Spinal cord (tissue), 10 donors: ENCODE measurements around the gene TMPRSS11B. TPM values are rescaled to one million over a fixed set of nuclear protein-coding genes. Genes with fewer than 3 reads are reported as not detected.
A peak's percentile ranks its signal among the peaks of the same experiment; 100 is the strongest.

Experiments
- DNase-seq, 6 donors: peaks; one replicate each; pipeline versions ENCODE4 v3.0.0 to v3.0.0-alpha.2; 2013 to 2015; ENCODE audit warnings: low spot score in 6 of 6, low read depth in 4 of 6
- H3K27ac ChIP-seq: one replicate; pipeline ENCODE4 v1.5.1; 2013; ENCODE audit warnings: low read depth, low read length, control low read depth
- H3K27me3 ChIP-seq: one replicate; pipeline ENCODE4 v1.6.1; 2013; ENCODE audit warnings: low read length; ENCODE audit not compliant: control insufficient read depth, insufficient read depth
- H3K36me3 ChIP-seq: one replicate; pipeline ENCODE4 v1.6.1; 2013; ENCODE audit warnings: low read length; ENCODE audit not compliant: control insufficient read depth, insufficient read depth
- H3K4me1 ChIP-seq: one replicate; pipeline ENCODE4 v1.6.1; 2013; ENCODE audit warnings: low read length; ENCODE audit not compliant: control insufficient read depth, insufficient read depth
- H3K4me3 ChIP-seq: one replicate; pipeline ENCODE4 v1.5.1; 2013; ENCODE audit warnings: low read depth, low read length, control low read depth
- H3K9me3 ChIP-seq: one replicate; pipeline ENCODE4 v1.6.1; 2013; ENCODE audit warnings: low read length; ENCODE audit not compliant: control insufficient read depth, insufficient read depth
- WGBS: methylation state at CpG from one replicate; pipeline ENCODE4 v1.1.5; 2013; ENCODE audit warnings: missing lambda C conversion rate; ENCODE audit not compliant: insufficient coverage; 5-methylcytosine and 5-hydroxymethylcytosine counted together
- polyA plus RNA-seq, 2 donors: library from polyadenylated mRNA; unstranded; fragments of 120-200 nt; gene quantifications; one replicate each; pipeline ENCODE4 v1.2.1, GENCODE V29; 2013; ENCODE audit not compliant: insufficient read length in 2 of 2
- total RNA-seq, 2 donors: library from RNA; depleted of rRNA in 1 of 2; stranded (reverse); fragments of 120-200 nt in 1 of 2; fragments of >200 nt in 1 of 2; gene quantifications; one replicate each; pipeline versions ENCODE4 v1.2.3 to v1.2.4, GENCODE V29; 2013 to 2014
- donor health status: healthy.

The TMPRSS11B gene
- total and polyA plus RNA-seq, 4 donors: 0.06 TPM; not detected in 3

DNA sequence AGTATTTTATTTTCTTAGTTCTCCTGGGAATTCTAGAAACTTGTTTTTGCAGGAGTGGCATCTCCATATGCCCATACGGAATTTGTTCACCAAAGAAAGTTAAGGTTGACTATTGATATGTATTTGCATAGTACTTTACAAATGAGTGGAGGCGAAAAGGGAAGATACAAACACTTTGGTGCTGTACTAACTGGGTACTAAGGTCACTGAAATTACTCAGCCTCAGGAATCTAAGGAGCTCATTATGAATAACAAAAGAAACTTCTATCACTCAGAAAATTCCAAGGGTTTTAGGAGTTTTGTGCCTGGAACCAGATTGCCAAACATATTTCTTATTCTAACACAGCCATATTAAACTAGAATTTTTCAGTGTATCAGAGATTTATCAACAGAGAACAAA lies 27.4 kb upstream of the TMPRSS11B start:
- WGBS: no CpG with 5 or more reads among the region's 2 CpGs
- Histone ChIP-seq H3K9me3 (no peaks in the 10 kb centered on the region), H3K36me3 (no peaks in the 10 kb centered on the region), H3K27me3 (no peaks in the 10 kb centered on the region), H3K27ac (no peak overlapping the region), H3K4me1 (no peaks in the 10 kb centered on the region), H3K4me3 (no peak overlapping the region)
- no peak for DNase-seq

DNA sequence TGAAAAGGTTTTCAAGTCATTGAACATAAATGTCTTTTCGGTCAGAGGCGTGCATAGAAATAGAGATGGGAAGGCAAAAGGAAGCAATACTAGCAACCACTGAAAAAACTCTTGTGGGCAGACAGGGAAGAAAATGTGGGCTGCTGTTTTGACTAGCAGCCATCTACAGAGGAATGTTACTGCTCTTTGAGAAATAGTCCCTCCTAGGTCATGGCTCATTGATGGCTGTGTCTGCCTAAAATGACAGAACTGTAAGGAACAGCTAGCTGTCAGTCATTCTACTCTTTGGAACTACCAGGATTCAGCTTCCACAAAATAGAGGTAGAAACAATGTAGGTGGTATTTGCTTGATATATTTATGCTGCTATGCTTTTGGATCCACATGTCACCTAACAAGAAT lies 26.9 kb upstream of the TMPRSS11B start:
- H3K27me3 ChIP-seq: no peaks in the 10 kb centered on the region
- DNase-seq: peak in 1 of 6 donors; percentile 13
- H3K36me3 ChIP-seq: no peaks in the 10 kb centered on the region
- H3K4me1 ChIP-seq: no peaks in the 10 kb centered on the region
- H3K27ac ChIP-seq: no peak overlapping the region
- H3K9me3 ChIP-seq: no peaks in the 10 kb centered on the region
- H3K4me3 ChIP-seq: peak overlapping the region; percentile 40
- WGBS: no CpG with 5 or more reads among the region's 2 CpGs

DNA sequence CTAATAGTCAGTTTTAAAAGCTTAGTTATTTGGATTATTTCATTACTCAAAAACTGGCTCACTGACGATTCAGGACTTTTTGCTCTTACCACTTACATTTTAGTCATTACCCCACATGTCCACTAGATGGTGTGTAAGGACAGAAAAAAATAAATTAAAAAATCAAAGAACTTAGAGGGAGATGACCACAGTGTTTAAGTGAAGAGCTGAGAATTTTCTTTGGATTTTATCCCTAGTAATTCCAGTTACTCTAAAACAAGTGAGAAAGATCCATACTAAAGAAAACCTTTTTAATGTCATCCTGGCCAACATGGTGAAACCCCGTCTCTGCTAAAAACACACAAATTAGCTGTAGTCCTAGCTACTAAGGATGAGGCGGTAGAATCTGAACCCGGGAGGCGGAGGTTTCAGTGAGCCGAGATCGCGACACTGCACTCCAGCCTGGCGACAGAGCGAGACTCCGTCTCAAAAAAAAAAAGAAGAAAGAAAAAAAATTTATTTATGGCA lies 26.4 kb upstream of the TMPRSS11B start:
- peak; percentile 43 to 92 (median 56) for DNase-seq

DNA sequence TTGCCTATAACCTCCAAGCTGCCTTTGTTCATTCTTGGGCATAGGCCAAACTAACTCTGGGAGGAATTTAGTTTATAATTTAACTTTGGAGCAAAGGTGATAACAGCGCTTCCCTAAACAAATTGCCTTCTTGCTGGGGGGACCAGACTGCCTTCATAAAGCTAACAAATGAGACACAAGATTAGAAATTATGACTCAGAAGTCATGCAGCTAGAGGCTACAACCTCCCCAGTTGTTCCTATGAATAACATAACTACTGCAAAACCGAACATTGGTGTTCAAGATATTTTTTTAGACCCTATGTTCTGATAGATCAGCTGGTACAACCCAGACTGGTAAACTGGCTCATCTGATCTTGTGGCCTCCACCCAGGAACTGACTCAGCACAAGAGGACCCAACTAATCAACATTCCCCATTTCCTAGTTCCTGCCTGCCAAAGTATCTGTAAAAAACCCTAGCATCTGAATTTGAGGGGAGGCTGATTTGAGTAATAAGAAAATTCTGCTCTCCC lies 22.0 kb upstream of the TMPRSS11B start:
- H3K4me1 ChIP-seq: no peaks in the 10 kb centered on the region
- H3K4me3 ChIP-seq: no peak overlapping the region
- no peak overlapping the region for H3K27ac ChIP-seq
- no peak for DNase-seq
- no peaks in the 10 kb centered on the region for H3K36me3 ChIP-seq
- no peaks in the 10 kb centered on the region for H3K27me3 ChIP-seq
- H3K9me3 ChIP-seq: peaks cover 4% of the 10 kb centered on the region
- no CpG with 5 or more reads among the region's 2 CpGs for WGBS

More for the DNA sequence above, 26.4 kb upstream of the TMPRSS11B start:
- no peaks in the 10 kb centered on the region for H3K4me1 ChIP-seq
- peak overlapping the region; percentile 40 for H3K4me3 ChIP-seq
- no peaks in the 10 kb centered on the region for H3K9me3 ChIP-seq
- no peak overlapping the region for H3K27ac ChIP-seq
- no peaks in the 10 kb centered on the region for H3K27me3 ChIP-seq
- no peaks in the 10 kb centered on the region for H3K36me3 ChIP-seq
- 20% methylated on average over 1 of the region's 11 CpGs for WGBS

DNA sequence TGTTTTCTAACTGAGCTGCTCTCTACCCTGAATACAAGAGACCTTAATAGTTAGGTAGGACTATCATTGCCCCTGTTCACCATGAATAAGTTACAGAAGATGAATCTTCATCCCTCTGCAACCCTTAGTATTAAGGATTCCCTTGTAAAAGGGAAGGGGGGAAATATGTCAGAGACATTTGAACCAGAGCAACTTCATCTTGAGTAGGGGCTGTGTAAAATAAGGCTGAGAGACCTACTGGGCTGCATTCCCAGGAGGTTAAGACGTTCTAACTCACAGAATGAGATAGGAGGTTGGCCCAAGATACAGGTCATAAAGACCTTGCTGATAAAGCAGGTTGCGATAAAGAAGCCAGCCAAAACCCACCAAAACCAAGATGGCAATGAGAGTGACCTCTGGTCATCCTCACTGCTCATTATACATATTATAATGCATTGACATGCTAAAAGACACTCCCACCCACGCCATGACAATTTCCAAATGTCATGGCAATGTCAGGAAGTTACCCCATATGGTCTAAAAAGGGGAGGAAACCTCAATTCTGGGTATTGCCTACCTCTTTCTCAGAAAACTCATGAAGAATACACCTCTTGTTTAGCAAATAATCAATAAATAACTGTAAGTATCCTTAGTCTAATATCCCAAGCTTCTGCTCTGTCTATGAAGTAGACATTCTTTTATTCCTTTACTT lies 19.5 kb upstream of the TMPRSS11B start:
- peaks cover 4% of the 10 kb centered on the region for H3K9me3 ChIP-seq
- H3K4me1 ChIP-seq: no peaks in the 10 kb centered on the region
- no peak overlapping the region for H3K27ac ChIP-seq
- H3K27me3 ChIP-seq: no peaks in the 10 kb centered on the region
- no peak overlapping the region for H3K4me3 ChIP-seq
- DNase-seq: no peak
- no peaks in the 10 kb centered on the region for H3K36me3 ChIP-seq
- WGBS: no CpG with 5 or more reads among the region's 3 CpGs

DNA sequence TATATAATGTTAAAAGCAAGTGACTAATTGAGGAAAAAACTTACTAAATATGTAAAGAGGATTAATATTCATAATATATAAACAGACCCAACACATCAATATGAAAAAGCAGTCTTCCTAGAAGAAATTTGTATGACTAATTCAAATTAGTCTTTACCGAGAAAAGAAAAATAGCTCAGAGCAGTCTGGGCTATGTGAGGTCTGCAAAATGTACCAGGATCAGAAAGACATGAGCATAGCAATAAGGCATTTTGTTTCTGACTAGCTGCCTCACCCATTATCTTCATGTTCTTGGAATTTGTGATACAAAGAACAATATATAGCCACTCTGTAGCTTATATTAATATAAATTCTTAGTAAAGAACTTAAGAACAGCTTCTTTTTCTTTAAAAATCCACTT lies 13.7 kb upstream of the TMPRSS11B start:
- Histone ChIP-seq H3K27ac (no peak overlapping the region), H3K4me3 (no peak overlapping the region), H3K9me3 (peaks cover 5% of the 10 kb centered on the region), H3K4me1 (no peaks in the 10 kb centered on the region), H3K27me3 (no peaks in the 10 kb centered on the region), H3K36me3 (no peaks in the 10 kb centered on the region)
- no peak for DNase-seq
- WGBS: no CpG with 5 or more reads among the region's 1 CpG

DNA sequence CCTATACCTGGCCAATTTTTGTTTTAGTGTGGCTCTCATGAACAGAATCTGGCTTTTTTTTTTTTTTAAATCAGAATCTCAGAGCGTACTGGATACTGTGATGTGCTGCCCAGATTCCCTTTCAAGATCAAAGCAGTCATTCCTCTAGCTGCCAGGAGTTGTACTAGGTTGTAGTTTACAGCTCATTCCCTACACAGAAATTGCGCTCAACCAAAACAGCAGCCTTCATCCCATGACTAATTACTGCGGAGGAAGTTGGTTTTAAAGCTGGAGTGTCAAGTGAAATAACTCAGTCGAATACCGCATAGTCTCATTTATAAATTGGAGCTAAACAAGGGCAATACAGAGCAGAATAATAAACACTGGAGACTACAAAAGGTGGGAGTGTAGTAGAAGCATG lies 12.2 kb upstream of the TMPRSS11B start:
- H3K4me3 ChIP-seq: no peak overlapping the region
- no peaks in the 10 kb centered on the region for H3K36me3 ChIP-seq
- no peak overlapping the region for H3K27ac ChIP-seq
- peaks cover 1% of the 10 kb centered on the region for H3K9me3 ChIP-seq
- no CpG with 5 or more reads among the region's 5 CpGs for WGBS
- no peaks in the 10 kb centered on the region for H3K27me3 ChIP-seq
- no peaks in the 10 kb centered on the region for H3K4me1 ChIP-seq
- DNase-seq: no peak

DNA sequence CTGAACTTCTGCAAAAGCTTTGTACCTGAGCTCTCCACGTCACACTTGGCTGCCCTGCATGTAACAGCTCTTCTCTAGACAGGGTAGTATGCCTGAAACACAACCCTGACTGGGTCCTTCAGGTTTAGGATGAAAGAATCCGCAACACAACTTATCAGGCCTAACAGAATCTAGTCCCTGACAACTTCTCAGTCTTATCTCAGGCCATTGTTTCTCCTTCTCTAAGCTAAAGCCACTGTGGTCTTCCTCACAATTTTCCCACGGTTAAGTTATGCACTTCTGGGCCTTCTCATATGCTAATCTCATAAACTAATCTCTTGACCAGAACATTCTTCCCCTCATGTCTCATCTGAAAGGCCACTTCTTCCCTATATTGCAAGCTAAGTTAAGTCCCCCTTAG lies 10.8 kb upstream of the TMPRSS11B start:
- no peak overlapping the region for H3K4me3 ChIP-seq
- no peak for DNase-seq

DNA sequence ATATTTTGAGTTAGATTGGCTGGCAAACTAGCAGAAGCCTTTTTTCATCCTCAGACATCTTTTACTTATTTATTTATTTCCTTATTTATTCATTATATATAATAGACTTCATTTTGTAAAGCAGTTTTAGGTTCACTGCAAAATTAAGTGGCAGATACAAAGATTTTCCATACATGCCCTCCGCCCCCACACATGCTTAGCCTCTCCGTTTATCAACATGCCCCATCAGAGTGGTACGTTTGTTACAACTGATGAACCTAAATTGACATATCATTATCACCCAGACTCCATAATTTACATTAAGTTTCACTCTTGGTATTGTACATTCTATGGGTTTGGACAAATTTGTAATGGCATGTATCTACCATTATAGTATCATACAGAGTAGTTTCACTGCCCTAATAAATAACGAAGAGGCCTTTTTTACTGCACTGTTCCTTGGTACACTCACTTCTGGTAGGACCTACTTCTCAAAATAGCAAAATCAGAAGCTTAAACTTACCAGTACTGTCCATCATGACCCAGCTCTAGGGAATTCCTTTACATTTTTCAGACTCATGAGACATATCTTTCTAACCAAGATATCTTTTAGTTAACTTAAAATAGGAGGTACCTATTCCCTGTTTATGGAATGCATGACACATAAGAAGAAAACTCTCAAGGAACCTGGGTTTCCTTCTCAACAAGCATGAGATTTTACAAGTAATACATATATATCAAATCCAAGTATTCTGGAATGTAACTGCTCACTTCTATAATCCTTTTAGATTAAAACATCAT lies 4.8 kb upstream of the TMPRSS11B start:
- no CpG with 5 or more reads among the region's 4 CpGs for WGBS
- H3K4me3 ChIP-seq: no peak overlapping the region
- no peaks in the 10 kb centered on the region for H3K27me3 ChIP-seq
- DNase-seq: no peak
- no peaks in the 10 kb centered on the region for H3K36me3 ChIP-seq
- H3K27ac ChIP-seq: no peak overlapping the region
- H3K4me1 ChIP-seq: no peaks in the 10 kb centered on the region
- H3K9me3 ChIP-seq: no peaks in the 10 kb centered on the region

More for the DNA sequence above, 10.8 kb upstream of the TMPRSS11B start:
- no peaks in the 10 kb centered on the region for H3K27me3 ChIP-seq
- H3K4me1 ChIP-seq: no peaks in the 10 kb centered on the region
- H3K9me3 ChIP-seq: peaks cover 1% of the 10 kb centered on the region
- H3K27ac ChIP-seq: no peak overlapping the region
- no peaks in the 10 kb centered on the region for H3K36me3 ChIP-seq
- 68% methylated on average over 3 of the region's 3 CpGs for WGBS
